Measurements from ENCODE around the gene SNN. TPM values are rescaled to one million over a fixed set of nuclear protein-coding genes. Genes with fewer than 3 reads are reported as not detected.

SNN gene
- total RNA-seq, 1 experiment from 2014 or later = 1.9 TPM

GRCh38 chr16:11692651-11693050 lies 24.4 kb downstream of the SNN start:
- intact Hi-C loops (cut with micrococcal nuclease) = no loop called here
- Mint-ChIP-seq H3K27ac (ENCODE audit: low read depth, unreplicated experiment) (no peak overlapping the region), H3K36me3 (ENCODE audit: insufficient read depth, unreplicated experiment) (peaks cover 75% of the 10 kb centered on the region), H3K4me1 (ENCODE audit: insufficient read depth, unreplicated experiment) (no peaks in the 10 kb centered on the region), H3K9me3 (ENCODE audit: unreplicated experiment) (no peaks in the 10 kb centered on the region), H3K4me3 (ENCODE audit: unreplicated experiment) (no peak overlapping the region), H3K27me3 (ENCODE audit: insufficient read depth, unreplicated experiment) (no peaks in the 10 kb centered on the region)
- no peak for TF ChIP-seq CTCF (IDR thresholded peaks at IDR 0.05; ENCODE audit: unreplicated experiment)
- DNase-seq (ENCODE audit: unreplicated experiment) = no peak
- POLR2A ChIA-PET = interaction anchor here (0.7 kb wide), 1 partner anchor 71 kb away, joined by 4 read pairs; no protein-coding TSS in a partner anchor
- CTCF ChIA-PET = no interaction called here
- BruUV-seq (replicated peaks) = no TSS peak

- Mint-ChIP-seq H3K4me1 (ENCODE audit: insufficient read depth, unreplicated experiment) (peaks cover 6% of the 10 kb centered on the region), H3K27ac (ENCODE audit: low read depth, unreplicated experiment) (peak overlapping the region; percentile 47), H3K36me3 (ENCODE audit: insufficient read depth, unreplicated experiment) (peaks cover 74% of the 10 kb centered on the region), H3K9me3 (ENCODE audit: unreplicated experiment) (no peaks in the 10 kb centered on the region), H3K27me3 (ENCODE audit: insufficient read depth, unreplicated experiment) (no peaks in the 10 kb centered on the region), H3K4me3 (ENCODE audit: unreplicated experiment) (no peak overlapping the region)
- ChIA-PET CTCF (interaction anchor here (0.5 to 0.8 kb wide), 2 partner anchors 12 to 733 kb away, joined by 3 to 4 read pairs; no protein-coding TSS in a partner anchor), POLR2A (interaction anchor here (0.6 kb wide), 1 partner anchor 26 kb away, joined by 3 read pairs; no protein-coding TSS in a partner anchor)
- intact Hi-C loops (cut with micrococcal nuclease) = no loop called here
- no peak for TF ChIP-seq CTCF (IDR thresholded peaks at IDR 0.05; ENCODE audit: unreplicated experiment)
- no TSS peak for BruUV-seq (replicated peaks)
- no peak for DNase-seq (ENCODE audit: unreplicated experiment)
These were observed 28.2 kb downstream of the SNN start for GRCh38 chr16:11696266-11697012.

GRCh38 chr16:11697319-11697718 lies 29.1 kb downstream of the SNN start:
- CTCF ChIA-PET = interaction anchor here (0.5 to 1.7 kb wide), 6 partner anchors 12 to 734 kb away, joined by 3 to 8 read pairs (median 5); no protein-coding TSS in a partner anchor
- BruUV-seq (replicated peaks) = no TSS peak
- intact Hi-C loops (cut with micrococcal nuclease) = no loop called here

More at GRCh38 chr16:11697319-11697718, 29.1 kb downstream of the SNN start:
- POLR2A ChIA-PET = interaction anchor here (0.6 kb wide), 1 partner anchor 25 kb away, joined by 3 read pairs; no protein-coding TSS in a partner anchor
- Mint-ChIP-seq H3K4me1 (ENCODE audit: insufficient read depth, unreplicated experiment) (peaks cover 6% of the 10 kb centered on the region), H3K27ac (ENCODE audit: low read depth, unreplicated experiment) (no peak overlapping the region), H3K36me3 (ENCODE audit: insufficient read depth, unreplicated experiment) (peaks cover 69% of the 10 kb centered on the region), H3K4me3 (ENCODE audit: unreplicated experiment) (no peak overlapping the region), H3K27me3 (ENCODE audit: insufficient read depth, unreplicated experiment) (no peaks in the 10 kb centered on the region), H3K9me3 (ENCODE audit: unreplicated experiment) (no peaks in the 10 kb centered on the region)
- DNase-seq (ENCODE audit: unreplicated experiment) = no peak
- TF ChIP-seq CTCF (IDR thresholded peaks at IDR 0.05; ENCODE audit: unreplicated experiment) = no peak
